ENCODE results near the gene ANO8.

ANO8 gene

GRCh38 chr19:17328517-17329365, 5.9 kb downstream of the ANO8 start:
- no peak for DNase-seq

- no peak for DNase-seq
These were observed 6.8 kb downstream of the ANO8 start for GRCh38 chr19:17327654-17328516.

- DNase-seq: no peak
These were observed 7.5 kb downstream of the ANO8 start for GRCh38 chr19:17327068-17327653.

GRCh38 chr19:17326595-17326966, 8.1 kb downstream of the ANO8 start:
- DNase-seq: no peak

GRCh38 chr19:17325881-17326594, 8.6 kb downstream of the ANO8 start:
- no peak for DNase-seq

GRCh38 chr19:17325133-17325532, 9.5 kb downstream of the ANO8 start:
- DNase-seq: no peak

- DNase-seq: no peak
These were observed 10.1 kb downstream of the ANO8 start for GRCh38 chr19:17324357-17325114.

GRCh38 chr19:17323964-17324332, 10.7 kb downstream of the ANO8 start:
- no peak for DNase-seq

GRCh38 chr19:17323300-17323963, 11.2 kb downstream of the ANO8 start:
- no peak for DNase-seq

- DNase-seq: no peak
These were observed 11.8 kb downstream of the ANO8 start for GRCh38 chr19:17322854-17323253.

GRCh38 chr19:17321655-17322489, 12.8 kb downstream of the ANO8 start:
- no peak for DNase-seq

- no peak for DNase-seq
These were observed 14.2 kb downstream of the ANO8 start for GRCh38 chr19:17320435-17320834.

GRCh38 chr19:17319473-17320238, 15.0 kb downstream of the ANO8 start:
- DNase-seq: no peak

- DNase-seq: no peak
These were observed 15.7 kb downstream of the ANO8 start for GRCh38 chr19:17318966-17319365.

GRCh38 chr19:17314007-17314593, 20.6 kb downstream of the ANO8 start:
- no peak for DNase-seq

- no peak for DNase-seq
These were observed 22.2 kb downstream of the ANO8 start for GRCh38 chr19:17312189-17313113.

- no peak for DNase-seq
These were observed 23.0 kb downstream of the ANO8 start for GRCh38 chr19:17311455-17312188.

Measured in RPMI8226 (cell line).